Mucosa of rectum (tissue), 2 donors: ENCODE data around the gene CYP19A1.

Experiments
- H3K27ac ChIP-seq, 2 donors: one replicate each; pipeline ENCODE4 v1.7.0; 2013; ENCODE audit warnings: inconsistent platforms in 2 of 2, low read depth in 2 of 2, low read length in 2 of 2
- H3K27me3 ChIP-seq, 2 donors: one replicate each; pipeline ENCODE4 v1.7.0; 2013; ENCODE audit warnings: low read length in 2 of 2; ENCODE audit not compliant: control insufficient read depth in 2 of 2, insufficient read depth in 2 of 2
- H3K36me3 ChIP-seq, 2 donors: one replicate each; pipeline ENCODE4 v1.7.0; 2013; ENCODE audit warnings: low read length in 2 of 2; ENCODE audit not compliant: control insufficient read depth in 2 of 2, insufficient read depth in 2 of 2
- H3K4me1 ChIP-seq, 2 donors: one replicate each; pipeline ENCODE4 v1.7.0; 2013; ENCODE audit warnings: low read length in 2 of 2, mild to moderate bottlenecking in 1 of 2; ENCODE audit not compliant: control insufficient read depth in 2 of 2, insufficient read depth in 2 of 2
- H3K4me3 ChIP-seq, 2 donors: one replicate each; pipeline ENCODE4 v1.7.0; 2013; ENCODE audit warnings: low read length in 2 of 2
- H3K9ac ChIP-seq, 2 donors: one replicate each; pipeline ENCODE4 v1.7.0; 2013; ENCODE audit warnings: low read length in 2 of 2, low read depth in 1 of 2, mild to moderate bottlenecking in 1 of 2
- H3K9me3 ChIP-seq, 2 donors: one replicate each; pipeline ENCODE4 v1.7.0; 2013; ENCODE audit warnings: low read length in 2 of 2; ENCODE audit not compliant: control insufficient read depth in 2 of 2
- donor health status: healthy.
- donor health status: Normal muscosa, but diverticular disease.

The CYP19A1 gene

DNA sequence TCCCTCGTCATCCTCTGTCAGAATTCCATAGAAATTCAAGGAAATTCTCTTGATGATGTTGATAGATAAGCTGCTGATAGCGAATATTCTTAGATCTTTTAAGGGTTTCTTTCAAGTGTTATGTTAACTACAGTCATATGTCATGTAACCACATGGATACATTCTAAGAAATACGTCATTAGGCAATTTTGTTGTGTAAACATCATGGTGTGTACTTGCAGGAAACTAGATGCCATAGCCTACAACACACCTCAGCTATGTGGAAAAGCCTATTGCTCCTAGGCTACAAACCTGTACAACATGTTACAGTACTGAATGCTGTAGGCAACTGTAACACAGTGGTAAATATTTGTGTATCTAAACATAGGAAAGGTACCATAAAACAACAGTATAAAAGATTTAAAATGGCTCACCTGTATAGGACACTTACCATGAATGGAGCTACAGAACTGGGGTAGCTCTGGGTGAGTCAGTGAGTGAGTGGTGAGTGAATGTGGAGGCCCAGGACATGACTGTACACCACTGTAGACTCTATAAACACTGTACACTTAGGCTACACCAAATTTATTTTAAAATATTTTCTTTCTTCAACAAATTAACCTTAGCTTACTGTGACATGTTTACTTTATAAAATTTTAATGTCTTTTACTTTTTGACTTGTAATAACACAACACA lies 37.7 kb upstream of the CYP19A1 start:
- no peaks in the 10 kb centered on the region for H3K9me3 ChIP-seq
- H3K36me3 ChIP-seq = no peaks in the 10 kb centered on the region
- H3K9ac ChIP-seq = no peak overlapping the region
- H3K27me3 ChIP-seq = no peaks in the 10 kb centered on the region
- H3K4me3 ChIP-seq = no peak overlapping the region
- H3K27ac ChIP-seq = no peak overlapping the region
- no peaks in the 10 kb centered on the region for H3K4me1 ChIP-seq

DNA sequence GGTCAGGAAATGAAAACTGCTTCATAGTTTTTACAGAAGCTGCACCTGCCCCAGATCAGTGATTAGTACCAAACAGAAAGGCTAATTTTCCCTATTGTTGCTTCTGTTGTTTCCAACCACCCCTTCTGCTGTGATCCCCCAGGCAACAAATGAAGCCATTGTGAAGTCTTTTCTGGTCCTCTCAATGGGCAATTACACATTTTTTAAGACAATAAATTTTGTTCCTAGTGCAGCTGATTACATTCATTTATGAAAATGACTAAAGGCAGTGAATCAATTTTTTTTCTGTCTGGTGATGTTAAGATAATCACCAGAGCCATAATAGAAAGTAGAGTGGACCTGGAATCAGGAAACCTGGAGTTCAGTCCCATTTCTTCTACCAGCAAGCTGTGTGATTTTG lies 35.7 kb upstream of the CYP19A1 start:
- Histone ChIP-seq H3K4me3 (no peak overlapping the region), H3K27me3 (no peaks in the 10 kb centered on the region), H3K9me3 (no peaks in the 10 kb centered on the region), H3K9ac (no peak overlapping the region), H3K4me1 (no peaks in the 10 kb centered on the region), H3K36me3 (no peaks in the 10 kb centered on the region), H3K27ac (no peak overlapping the region)

DNA sequence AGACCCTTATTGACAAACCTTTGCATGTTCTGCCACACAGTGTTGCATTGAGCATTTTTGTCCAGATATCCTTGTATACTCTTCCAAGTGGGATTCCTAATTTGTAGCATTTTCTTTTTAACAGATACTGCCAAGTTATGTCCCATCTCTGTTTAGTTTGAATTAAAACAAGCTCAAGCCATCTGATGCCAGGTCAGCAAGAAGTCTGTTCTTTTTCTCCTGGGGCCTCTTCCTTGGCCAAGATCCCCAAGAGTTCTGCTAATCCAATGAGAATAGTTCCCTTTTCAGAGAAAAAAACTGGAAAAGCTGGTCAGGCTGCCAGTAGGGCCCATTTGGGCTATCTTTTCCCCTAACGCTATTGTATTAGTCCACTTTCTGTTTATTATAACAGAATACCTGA lies 32.9 kb upstream of the CYP19A1 start:
- H3K27ac ChIP-seq = no peak overlapping the region
- peaks cover 3 to 25% of the 10 kb centered on the region in 2 donors for H3K4me1 ChIP-seq
- H3K9me3 ChIP-seq = no peaks in the 10 kb centered on the region
- no peak overlapping the region for H3K4me3 ChIP-seq
- H3K9ac ChIP-seq = no peak overlapping the region
- no peaks in the 10 kb centered on the region for H3K27me3 ChIP-seq
- no peaks in the 10 kb centered on the region for H3K36me3 ChIP-seq

DNA sequence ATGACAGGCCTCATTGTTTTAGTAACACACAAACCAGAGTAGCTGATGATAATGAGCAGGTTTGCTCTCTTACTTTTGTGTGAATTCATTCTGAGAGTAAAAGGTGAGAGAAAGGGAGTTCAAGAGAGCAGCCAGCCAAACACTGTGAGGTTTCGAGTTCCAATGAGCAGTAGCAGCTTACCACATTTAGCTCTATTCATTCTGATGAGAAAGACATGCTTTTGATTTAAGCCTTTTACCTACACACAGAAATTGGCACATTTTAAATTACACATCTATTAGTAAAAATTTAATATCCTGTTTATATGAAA lies 31.0 kb upstream of the CYP19A1 start:
- H3K4me3 ChIP-seq = no peak overlapping the region
- H3K9me3 ChIP-seq = no peaks in the 10 kb centered on the region
- no peak overlapping the region for H3K9ac ChIP-seq
- H3K27ac ChIP-seq = no peak overlapping the region
- H3K36me3 ChIP-seq = no peaks in the 10 kb centered on the region
- H3K4me1 ChIP-seq = peaks cover 3 to 29% of the 10 kb centered on the region in 2 donors
- H3K27me3 ChIP-seq = no peaks in the 10 kb centered on the region

DNA sequence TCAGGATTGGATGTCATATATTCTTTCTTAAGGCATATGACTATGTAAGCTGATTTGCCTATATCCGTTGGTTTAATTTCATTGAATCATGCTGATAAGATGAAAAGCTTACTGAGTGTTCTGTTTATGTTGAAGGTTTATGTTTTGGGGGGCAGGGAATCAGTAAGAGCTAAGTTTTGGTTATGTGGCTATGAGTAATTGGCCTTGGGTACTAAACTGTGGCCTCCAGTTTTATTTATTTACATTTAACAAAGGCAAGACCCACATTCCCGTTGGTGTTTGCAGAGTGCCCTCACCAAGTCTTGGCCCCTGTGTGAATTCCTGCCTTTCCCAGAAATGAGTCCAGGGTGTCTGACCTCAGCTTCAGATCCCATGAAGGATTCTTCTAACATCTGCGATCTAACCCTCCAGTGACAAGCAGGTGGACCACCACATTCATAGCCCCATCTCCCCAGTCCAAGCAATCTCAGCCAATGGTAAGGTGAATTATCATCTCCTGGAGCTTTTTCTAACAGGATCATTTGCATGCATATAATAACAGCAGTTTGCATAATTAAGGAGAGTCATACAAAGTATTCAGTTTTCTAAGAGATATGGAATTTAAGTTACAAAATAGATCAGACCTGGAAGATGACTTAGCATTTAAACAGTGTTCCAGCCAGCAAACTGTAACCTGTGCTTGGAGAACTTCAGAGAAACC lies 30.5 kb upstream of the CYP19A1 start:
- Histone ChIP-seq H3K4me3 (no peak overlapping the region), H3K9me3 (no peaks in the 10 kb centered on the region), H3K9ac (no peak overlapping the region), H3K27me3 (no peaks in the 10 kb centered on the region), H3K27ac (no peak overlapping the region), H3K36me3 (no peaks in the 10 kb centered on the region), H3K4me1 (peaks cover 3 to 29% of the 10 kb centered on the region in 2 donors)

DNA sequence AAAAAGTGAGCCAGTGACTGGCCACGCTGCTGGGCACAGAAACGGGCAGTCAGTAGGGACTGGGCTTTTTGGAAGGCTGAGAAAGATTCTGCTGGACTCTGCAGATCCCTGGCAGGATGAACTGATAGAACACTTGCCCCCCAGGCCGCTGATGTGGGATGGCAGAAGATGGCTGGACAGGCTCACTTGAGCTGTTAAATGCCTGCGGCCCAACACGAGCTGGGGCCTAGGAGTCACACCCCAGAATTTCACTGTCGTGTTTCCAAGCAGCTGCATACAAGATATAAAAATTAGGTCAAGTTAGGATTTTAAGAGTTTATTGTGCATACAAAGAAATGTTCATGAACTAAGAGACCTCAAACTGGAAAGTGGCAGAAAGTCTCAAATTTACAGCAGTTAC lies 29.9 kb upstream of the CYP19A1 start:
- H3K4me3 ChIP-seq = no peak overlapping the region
- peak overlapping the region in 1 of 2 donors; percentile 54 for H3K27ac ChIP-seq

DNA sequence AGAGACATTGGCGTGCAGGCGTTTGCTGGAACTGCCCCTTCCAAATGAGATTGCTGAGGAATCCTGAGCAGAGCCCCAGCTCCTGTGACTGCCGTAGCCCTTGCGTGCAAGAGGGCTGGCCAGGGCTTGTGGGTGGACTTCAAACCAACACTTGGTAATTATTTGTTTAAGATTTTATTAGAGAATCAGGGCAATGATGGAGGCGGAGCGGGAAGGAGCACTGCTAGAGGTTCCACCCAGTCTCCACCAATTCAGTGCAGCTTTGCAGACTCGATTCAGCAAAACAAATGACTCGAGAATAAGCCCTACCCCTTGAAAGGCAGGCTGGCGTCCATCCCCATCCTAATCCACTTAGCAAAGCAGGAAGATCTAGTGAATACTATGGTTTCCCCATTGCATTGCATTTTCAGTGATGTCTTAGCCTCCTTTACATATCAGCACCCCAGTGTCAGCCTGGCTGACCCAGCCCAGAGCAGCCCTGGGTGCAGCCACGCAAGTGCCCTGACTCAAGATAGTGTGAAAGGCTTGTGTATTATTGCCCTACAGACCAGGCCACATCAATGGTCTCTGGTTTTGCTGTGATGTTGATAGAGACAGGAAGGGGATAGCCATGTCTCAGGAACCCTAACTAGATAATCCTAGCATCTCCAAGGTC lies 29.1 kb upstream of the CYP19A1 start:
- no peaks in the 10 kb centered on the region for H3K27me3 ChIP-seq
- H3K9me3 ChIP-seq = no peaks in the 10 kb centered on the region
- no peak overlapping the region for H3K9ac ChIP-seq
- peak overlapping the region; percentile 7 to 10 for H3K4me3 ChIP-seq
- H3K4me1 ChIP-seq = peaks cover 3 to 29% of the 10 kb centered on the region in 2 donors
- H3K27ac ChIP-seq = peak overlapping the region; percentile 23 to 54
- H3K36me3 ChIP-seq = no peaks in the 10 kb centered on the region

More for the DNA sequence above, 29.9 kb upstream of the CYP19A1 start:
- no peaks in the 10 kb centered on the region for H3K36me3 ChIP-seq
- peaks cover 3 to 29% of the 10 kb centered on the region in 2 donors for H3K4me1 ChIP-seq
- H3K9ac ChIP-seq = no peak overlapping the region
- no peaks in the 10 kb centered on the region for H3K9me3 ChIP-seq
- H3K27me3 ChIP-seq = no peaks in the 10 kb centered on the region

DNA sequence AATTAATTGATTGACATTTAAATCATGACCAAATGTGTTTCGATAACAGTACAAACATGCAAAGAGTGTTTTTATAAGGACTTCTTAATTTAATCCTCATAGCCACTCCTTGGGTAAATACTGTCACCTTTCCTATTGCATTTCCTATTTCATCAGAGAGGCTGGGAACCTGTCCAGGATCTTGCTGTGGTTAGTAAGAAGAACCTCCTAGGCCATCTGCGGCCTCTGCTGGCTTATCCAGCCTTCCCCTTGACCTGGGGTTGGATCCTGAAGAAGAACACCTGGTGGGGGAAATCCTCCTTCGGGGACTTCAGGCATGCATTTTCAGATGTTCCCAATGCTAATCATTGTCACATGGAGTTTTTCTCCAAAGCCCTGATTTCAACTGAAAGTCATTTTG lies 28.5 kb upstream of the CYP19A1 start:
- Histone ChIP-seq H3K27ac (peak overlapping the region; percentile 23 to 54), H3K36me3 (no peaks in the 10 kb centered on the region), H3K9ac (no peak overlapping the region), H3K4me1 (peaks cover 3 to 29% of the 10 kb centered on the region in 2 donors), H3K9me3 (no peaks in the 10 kb centered on the region), H3K27me3 (no peaks in the 10 kb centered on the region), H3K4me3 (peak overlapping the region in 1 of 2 donors; percentile 7)

DNA sequence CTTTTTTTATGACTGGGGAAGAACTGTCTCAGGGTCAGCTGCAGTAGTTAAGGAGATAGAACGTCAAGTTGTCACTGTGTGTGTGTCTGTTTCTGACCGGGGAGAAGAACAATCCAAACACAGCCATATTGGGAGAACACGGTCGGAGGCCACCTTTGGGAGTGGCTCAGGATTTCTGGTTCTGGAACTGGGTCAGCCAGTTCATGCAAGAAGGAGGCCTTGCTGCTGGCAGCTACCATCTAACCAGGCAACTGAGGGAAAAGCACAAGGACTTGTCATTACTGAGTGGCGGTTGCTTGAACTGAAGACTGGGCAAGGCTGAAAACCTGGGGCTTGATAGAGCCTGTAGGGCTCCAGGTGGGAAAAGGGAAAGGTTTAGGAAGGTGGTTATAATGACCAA lies 27.7 kb upstream of the CYP19A1 start:
- Histone ChIP-seq H3K9ac (no peak overlapping the region), H3K4me1 (peaks cover 3 to 29% of the 10 kb centered on the region in 2 donors), H3K27me3 (no peaks in the 10 kb centered on the region), H3K9me3 (no peaks in the 10 kb centered on the region), H3K36me3 (no peaks in the 10 kb centered on the region), H3K27ac (peak overlapping the region in 1 of 2 donors; percentile 54), H3K4me3 (no peak overlapping the region)

DNA sequence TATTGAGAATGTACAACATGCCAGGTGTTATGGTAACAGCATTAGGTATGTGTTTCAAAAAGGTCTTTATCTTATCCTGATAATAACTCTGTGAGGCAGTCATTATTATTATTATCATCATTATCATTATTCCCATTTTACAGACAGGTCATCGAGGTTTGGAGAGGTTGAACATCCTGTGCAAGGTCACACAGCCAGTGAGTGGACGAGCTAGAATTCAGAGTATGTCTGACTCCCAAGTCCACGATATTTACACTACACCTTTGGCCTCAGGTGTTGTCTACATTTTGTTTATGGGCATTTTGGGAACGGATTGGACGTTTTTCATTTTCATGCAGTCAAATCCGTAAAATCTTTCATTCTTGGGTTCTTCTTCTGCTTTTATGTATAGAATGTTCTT lies 27.0 kb upstream of the CYP19A1 start:
- Histone ChIP-seq H3K27ac (no peak overlapping the region), H3K36me3 (no peaks in the 10 kb centered on the region), H3K9me3 (no peaks in the 10 kb centered on the region), H3K4me3 (no peak overlapping the region), H3K27me3 (no peaks in the 10 kb centered on the region), H3K9ac (no peak overlapping the region), H3K4me1 (peaks cover 3 to 29% of the 10 kb centered on the region in 2 donors)
